DND-41 (cell line): ENCODE data around the gene LAG3.

Source experiments
- ATAC-seq: fragments of 200-7000 bp; cut with Tn5 transposase; 3 replicates; pipeline ENCODE4 v1.9.1; 2021; ENCODE audit warnings: low read depth; ENCODE audit not compliant: insufficient read depth
- DNase-seq: peaks from one replicate; pipeline ENCODE4 v3.0.0-alpha.2; 2020
- H2AFZ ChIP-seq: 2 replicates; pipeline ENCODE4 v1.6.0; 2012; ENCODE audit warnings: low read depth, low read length
- H3K27ac ChIP-seq: 2 replicates; pipeline ENCODE4 v1.5.1; 2012; ENCODE audit warnings: low read length, inconsistent platforms
- H3K27me3 ChIP-seq: fragments of 200-600 bp; sonication (generic); 2 replicates; pipeline ENCODE4 v1.6.0; 2012; ENCODE audit warnings: low read length, mild to moderate bottlenecking, inconsistent platforms; ENCODE audit not compliant: insufficient read depth, poor library complexity
- H3K36me3 ChIP-seq: 2 replicates; pipeline ENCODE4 v1.5.1; 2012; ENCODE audit warnings: low read length, inconsistent platforms; ENCODE audit not compliant: insufficient read depth
- H3K4me1 ChIP-seq: 2 replicates; pipeline ENCODE4 v1.5.1; 2012; ENCODE audit warnings: mild to moderate bottlenecking, low read length; ENCODE audit not compliant: insufficient read depth
- H3K4me2 ChIP-seq: 2 replicates; pipeline ENCODE4 v1.6.0; 2012; ENCODE audit warnings: mild to moderate bottlenecking, moderate library complexity, low read length, inconsistent platforms; ENCODE audit not compliant: insufficient read depth
- H3K4me3 ChIP-seq, 2 experiments: fragments of 200-600 bp in 1 of 2; shearing (Covaris generic) in 1 of 2; 2 replicates each; pipeline ENCODE4 v1.5.1; 2012 to 2016; ENCODE audit warnings: inconsistent platforms in 2 of 2, low read length in 2 of 2, mild to moderate bottlenecking in 2 of 2, low read depth in 1 of 2, moderate library complexity in 1 of 2
- H3K79me2 ChIP-seq: 2 replicates; pipeline ENCODE4 v1.6.0; 2012; ENCODE audit warnings: low read length, inconsistent platforms; ENCODE audit not compliant: insufficient read depth
- H3K9ac ChIP-seq: 2 replicates; pipeline ENCODE4 v1.6.0; 2012; ENCODE audit warnings: low read depth, mild to moderate bottlenecking, inconsistent platforms, low read length, moderate library complexity
- H3K9me3 ChIP-seq: 2 replicates; pipeline ENCODE4 v1.5.1; 2012; ENCODE audit warnings: low read length, moderate library complexity, mild to moderate bottlenecking, inconsistent platforms; ENCODE audit not compliant: insufficient read depth, severe bottlenecking
- H4K20me1 ChIP-seq: 2 replicates; pipeline ENCODE4 v1.6.0; 2012; ENCODE audit warnings: low read length; ENCODE audit not compliant: insufficient read depth
- CTCF ChIP-seq: IDR thresholded peaks from 2 replicates; pipeline ENCODE4 v1.5.1; 2012; ENCODE audit warnings: borderline replicate concordance, low read length, moderate library complexity, mild to moderate bottlenecking; ENCODE audit not compliant: poor library complexity, severe bottlenecking; ENCODE audit errors: extremely low read depth
- EZH2 ChIP-seq: IDR thresholded peaks from 3 replicates; pipeline ENCODE4 v1.6.1; 2012; ENCODE audit warnings: borderline replicate concordance, low read depth, mild to moderate bottlenecking, moderate library complexity, low read length, inconsistent platforms; ENCODE audit not compliant: severe bottlenecking

Gene LAG3

GRCh38 chr12:6791931-6792520, 19.7 kb downstream of the LAG3 start:
- Histone ChIP-seq H4K20me1 (peaks cover 4% of the 10 kb centered on the region; the same call in 1 of the 2 replicates), H3K9ac (no peak overlapping the region), H3K27ac (no peak overlapping the region), H3K9me3 (no peaks in the 10 kb centered on the region), H3K4me2 (no peak overlapping the region), H3K4me3 (no peak overlapping the region), H3K4me1 (peaks cover 17% of the 10 kb centered on the region), H3K79me2 (no peaks in the 10 kb centered on the region), H2AFZ (0 out of 2 replicates have a peak overlapping the region, but pooled peaks have one; percentile 14), H3K27me3 (peaks cover 43% of the 10 kb centered on the region), H3K36me3 (no peaks in the 10 kb centered on the region)
- ATAC-seq (peak; percentile 72), DNase-seq (peak; percentile 60)
- TF ChIP-seq CTCF: no peak
- TF ChIP-seq EZH2: no peak

- Histone ChIP-seq H3K9me3 (no peaks in the 10 kb centered on the region), H3K36me3 (no peaks in the 10 kb centered on the region), H3K9ac (no peak overlapping the region), H4K20me1 (peaks cover 4% of the 10 kb centered on the region; the same call in 1 of the 2 replicates), H3K27ac (no peak overlapping the region), H3K4me1 (peaks cover 17% of the 10 kb centered on the region), H2AFZ (no peak overlapping the region), H3K79me2 (no peaks in the 10 kb centered on the region), H3K4me2 (no peak overlapping the region), H3K27me3 (peaks cover 43% of the 10 kb centered on the region), H3K4me3 (no peak overlapping the region)
- ATAC-seq (peak; percentile 53), DNase-seq (peak; percentile 39)
- TF ChIP-seq CTCF (no peak), EZH2 (no peak)
Observed at GRCh38 chr12:6792522-6793201, 20.3 kb downstream of the LAG3 start.

GRCh38 chr12:6795088-6795487, 22.8 kb downstream of the LAG3 start:
- Histone ChIP-seq H3K9ac (no peak overlapping the region), H3K27me3 (peaks cover 40% of the 10 kb centered on the region), H3K9me3 (no peaks in the 10 kb centered on the region), H3K27ac (no peak overlapping the region), H3K79me2 (no peaks in the 10 kb centered on the region), H2AFZ (no peak overlapping the region), H4K20me1 (peaks cover 4% of the 10 kb centered on the region; the same call in 1 of the 2 replicates), H3K36me3 (no peaks in the 10 kb centered on the region), H3K4me1 (peaks cover 10% of the 10 kb centered on the region), H3K4me3 (no peak overlapping the region), H3K4me2 (no peak overlapping the region)
- ATAC-seq (no peak), DNase-seq (no peak)
- no peak for TF ChIP-seq EZH2
- TF ChIP-seq CTCF: no peak
